GM19240 (cell line): ENCODE results near the gene EIF1.
"Not testable (repeated sequence)": the region's sequence is repeated elsewhere in the genome, so short reads cannot be mapped to it uniquely, and the experiment has no call there.

Experiments
- DNase-seq: peaks from one replicate; pipeline ENCODE4 v3.0.0; 2011; ENCODE audit warnings: low spot score; ENCODE audit not compliant: insufficient read length

EIF1 gene

GRCh38 chr17:41700843-41701242, 12.2 kb downstream of the EIF1 start:
- DNase-seq = not testable (repeated sequence)

- DNase-seq = no peak
Measured at GRCh38 chr17:41702712-41703111, 14.0 kb downstream of the EIF1 start.

- DNase-seq = no peak
Measured at GRCh38 chr17:41705271-41705991, 16.7 kb downstream of the EIF1 start.

- DNase-seq = no peak
Measured at GRCh38 chr17:41707803-41708669, 19.4 kb downstream of the EIF1 start.

- DNase-seq = no peak
Measured at GRCh38 chr17:41710472-41711090, 21.9 kb downstream of the EIF1 start.

- DNase-seq = no peak
Measured at GRCh38 chr17:41711669-41712400, 23.1 kb downstream of the EIF1 start, which contains the start of gene GAST. Gene GAST, plus strand, starts transcription at chr17:41712331. Its CDS starts 3,106 bp downstream, at chr17:41715437.

- DNase-seq = no peak
Measured at GRCh38 chr17:41717408-41718286, 29.0 kb downstream of the EIF1 start.

GRCh38 chr17:41718287-41718645, 29.6 kb downstream of the EIF1 start:
- DNase-seq = no peak

GRCh38 chr17:41722231-41722630, 33.5 kb downstream of the EIF1 start:
- no peak for DNase-seq

GRCh38 chr17:41723801-41724475, 35.3 kb downstream of the EIF1 start:
- no peak for DNase-seq

- no peak for DNase-seq
Measured at GRCh38 chr17:41724476-41725050, 35.9 kb downstream of the EIF1 start.

- DNase-seq = no peak
Measured at GRCh38 chr17:41725134-41725533, 36.4 kb downstream of the EIF1 start.

GRCh38 chr17:41728056-41728455, 39.4 kb downstream of the EIF1 start:
- DNase-seq = no peak

GRCh38 chr17:41730479-41730878, 41.8 kb downstream of the EIF1 start:
- DNase-seq = no peak

GRCh38 chr17:41731836-41732235, 43.2 kb downstream of the EIF1 start:
- no peak for DNase-seq

GRCh38 chr17:41733348-41734138, 44.9 kb downstream of the EIF1 start:
- DNase-seq = no peak

- no peak for DNase-seq
Measured at GRCh38 chr17:41734139-41734948, 45.7 kb downstream of the EIF1 start, which contains the start of gene HAP1. Gene HAP1, minus strand, starts transcription at chr17:41734643. Its CDS starts 9 bp downstream, at chr17:41734634.

GRCh38 chr17:41734949-41735313, 46.2 kb downstream of the EIF1 start:
- no peak for DNase-seq
